IPS-20b (cell line): Measurements from ENCODE around the gene VAC14.

Source experiments
- H3K27ac ChIP-seq: one replicate; pipeline ENCODE4 v1.5.1; 2013; ENCODE audit warnings: low read length
- H3K27me3 ChIP-seq: 2 replicates; pipeline ENCODE4 v1.6.1; 2013; ENCODE audit warnings: mild to moderate bottlenecking, low read length, inconsistent platforms; ENCODE audit not compliant: insufficient read depth
- H3K36me3 ChIP-seq: 2 replicates; pipeline ENCODE4 v1.6.1; 2013; ENCODE audit warnings: low read depth, mild to moderate bottlenecking, inconsistent platforms, low read length, moderate library complexity; ENCODE audit not compliant: insufficient read depth
- H3K4me1 ChIP-seq: 2 replicates; pipeline ENCODE4 v1.6.1; 2013; ENCODE audit warnings: mild to moderate bottlenecking, control low read depth, inconsistent platforms, low read length, moderate library complexity; ENCODE audit not compliant: insufficient read depth
- H3K4me3 ChIP-seq: 2 replicates; pipeline ENCODE4 v1.5.1; 2013; ENCODE audit warnings: mild to moderate bottlenecking, low read length, inconsistent platforms
- H3K9ac ChIP-seq: 2 replicates; pipeline ENCODE4 v1.6.1; 2013; ENCODE audit warnings: low read depth, mild to moderate bottlenecking, inconsistent platforms, low read length, moderate library complexity
- H3K9me3 ChIP-seq: 2 replicates; pipeline ENCODE4 v1.6.1; 2013; ENCODE audit warnings: mild to moderate bottlenecking, low read depth, low read length, inconsistent platforms; ENCODE audit not compliant: insufficient read depth

The VAC14 gene

DNA sequence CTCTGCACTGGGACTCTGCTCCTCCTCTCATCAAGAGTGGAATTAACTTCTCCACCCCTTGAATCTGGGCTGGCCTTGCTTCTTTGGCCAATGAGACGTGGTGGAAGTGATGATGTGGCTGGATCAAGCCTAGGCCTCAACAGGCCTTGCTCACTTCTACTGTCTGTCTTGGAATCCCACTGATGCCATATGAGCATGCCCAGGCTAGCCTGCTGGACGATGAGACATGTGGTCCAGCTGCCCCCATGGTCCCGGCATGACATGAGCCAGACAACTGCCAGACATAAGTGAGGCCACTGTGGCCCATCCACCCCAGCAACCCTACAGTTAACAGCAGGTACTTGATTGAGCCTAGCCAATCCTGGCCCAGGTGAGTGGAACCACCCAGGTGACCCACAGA, 18.7 kb downstream of the VAC14 start:
- no peaks in the 10 kb centered on the region for H3K27me3 ChIP-seq
- H3K4me3 ChIP-seq = no peak overlapping the region
- peaks cover 80% of the 10 kb centered on the region for H3K36me3 ChIP-seq
- no peaks in the 10 kb centered on the region for H3K9me3 ChIP-seq
- no peak overlapping the region for H3K27ac ChIP-seq
- no peaks in the 10 kb centered on the region for H3K4me1 ChIP-seq
- H3K9ac ChIP-seq = no peak overlapping the region

DNA sequence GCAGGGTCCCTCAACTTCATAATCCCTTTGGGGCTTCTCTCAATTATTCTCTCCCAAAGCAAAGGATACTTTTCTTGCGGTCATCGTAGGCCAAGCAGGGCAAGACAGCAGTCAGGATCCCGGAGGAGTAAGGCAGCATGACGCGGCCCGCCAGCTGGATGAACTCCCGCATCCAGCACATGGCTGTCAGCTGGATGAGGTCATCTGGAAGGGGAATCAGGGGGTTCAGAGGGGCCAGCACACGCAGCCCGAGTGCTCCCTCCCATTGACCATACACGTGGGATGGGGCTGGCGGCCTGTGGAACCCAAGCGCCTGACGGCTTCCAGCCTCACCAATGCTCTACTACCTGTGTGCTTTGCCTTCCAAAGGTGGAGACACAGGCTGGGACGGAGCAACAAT, 19.2 kb downstream of the VAC14 start:
- H3K4me1 ChIP-seq = no peaks in the 10 kb centered on the region
- H3K9ac ChIP-seq = no peak overlapping the region
- peaks cover 82% of the 10 kb centered on the region for H3K36me3 ChIP-seq
- no peaks in the 10 kb centered on the region for H3K27me3 ChIP-seq
- H3K4me3 ChIP-seq = no peak overlapping the region
- H3K27ac ChIP-seq = no peak overlapping the region
- no peaks in the 10 kb centered on the region for H3K9me3 ChIP-seq

GRCh38 chr16:70780546-70780945, 20.4 kb downstream of the VAC14 start:
- H3K36me3 ChIP-seq = peaks cover 80% of the 10 kb centered on the region
- no peak overlapping the region for H3K27ac ChIP-seq
- no peaks in the 10 kb centered on the region for H3K9me3 ChIP-seq
- no peak overlapping the region for H3K4me3 ChIP-seq
- H3K4me1 ChIP-seq = no peaks in the 10 kb centered on the region
- H3K9ac ChIP-seq = no peak overlapping the region
- no peaks in the 10 kb centered on the region for H3K27me3 ChIP-seq

GRCh38 chr16:70779361-70779760, 21.6 kb downstream of the VAC14 start:
- Histone ChIP-seq H3K4me1 (no peaks in the 10 kb centered on the region), H3K27ac (no peak overlapping the region), H3K36me3 (peaks cover 69% of the 10 kb centered on the region), H3K4me3 (no peak overlapping the region), H3K9ac (no peak overlapping the region), H3K27me3 (no peaks in the 10 kb centered on the region), H3K9me3 (no peaks in the 10 kb centered on the region)

GRCh38 chr16:70778901-70779309, 22.1 kb downstream of the VAC14 start:
- Histone ChIP-seq H3K4me1 (no peaks in the 10 kb centered on the region), H3K9ac (no peak overlapping the region), H3K4me3 (no peak overlapping the region), H3K9me3 (no peaks in the 10 kb centered on the region), H3K36me3 (peaks cover 69% of the 10 kb centered on the region), H3K27ac (no peak overlapping the region), H3K27me3 (no peaks in the 10 kb centered on the region)

GRCh38 chr16:70777973-70778406, 23.0 kb downstream of the VAC14 start:
- Histone ChIP-seq H3K4me1 (no peaks in the 10 kb centered on the region), H3K4me3 (no peak overlapping the region), H3K36me3 (peaks cover 64% of the 10 kb centered on the region), H3K9me3 (no peaks in the 10 kb centered on the region), H3K27ac (no peak overlapping the region), H3K27me3 (no peaks in the 10 kb centered on the region), H3K9ac (no peak overlapping the region)

DNA sequence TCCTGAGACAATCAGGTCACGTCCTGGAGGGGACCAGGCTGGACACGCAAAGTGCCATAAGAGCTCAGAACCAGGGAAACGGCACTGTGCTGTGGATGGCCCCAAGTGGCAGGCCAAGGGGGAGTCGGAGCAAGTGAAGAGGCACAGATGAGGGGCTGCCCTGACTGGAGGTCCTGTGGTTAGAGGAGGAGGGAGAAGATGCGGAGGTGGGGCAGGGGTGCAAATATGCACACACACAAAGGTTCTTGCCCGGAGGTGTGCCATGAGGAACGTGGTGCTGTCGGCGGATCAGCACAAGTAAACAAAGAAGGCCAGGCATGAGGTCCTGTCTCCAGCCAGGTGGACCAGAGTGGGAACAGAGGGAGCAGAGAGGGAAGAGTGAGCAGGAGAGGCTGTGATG, 23.5 kb downstream of the VAC14 start:
- Histone ChIP-seq H3K27ac (no peak overlapping the region), H3K9me3 (no peaks in the 10 kb centered on the region), H3K9ac (no peak overlapping the region), H3K4me3 (no peak overlapping the region), H3K36me3 (peaks cover 64% of the 10 kb centered on the region), H3K4me1 (no peaks in the 10 kb centered on the region), H3K27me3 (no peaks in the 10 kb centered on the region)

DNA sequence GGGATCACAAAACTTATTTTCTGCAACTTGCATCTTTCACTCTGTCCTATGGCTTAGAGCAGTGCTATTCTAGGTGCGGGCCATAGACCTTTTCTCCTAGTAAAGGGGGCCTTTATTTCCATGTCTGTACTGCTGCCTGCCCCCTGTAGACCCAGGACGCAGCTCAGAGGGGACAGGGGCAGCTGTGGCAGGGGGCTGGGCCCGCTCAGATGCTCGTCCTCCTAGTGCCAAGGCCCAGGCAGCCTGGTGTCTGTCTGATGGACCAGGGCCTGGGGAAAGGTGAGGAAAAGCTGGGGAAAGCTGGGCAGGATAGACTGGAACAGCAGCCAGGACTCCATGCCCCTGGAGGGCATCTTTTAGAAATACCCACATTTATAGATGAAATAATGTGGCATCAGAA, 25.6 kb downstream of the VAC14 start:
- H3K27me3 ChIP-seq = no peaks in the 10 kb centered on the region
- no peaks in the 10 kb centered on the region for H3K9me3 ChIP-seq
- H3K9ac ChIP-seq = no peak overlapping the region
- no peak overlapping the region for H3K27ac ChIP-seq
- no peak overlapping the region for H3K4me3 ChIP-seq
- H3K4me1 ChIP-seq = no peaks in the 10 kb centered on the region
- peaks cover 64% of the 10 kb centered on the region for H3K36me3 ChIP-seq

DNA sequence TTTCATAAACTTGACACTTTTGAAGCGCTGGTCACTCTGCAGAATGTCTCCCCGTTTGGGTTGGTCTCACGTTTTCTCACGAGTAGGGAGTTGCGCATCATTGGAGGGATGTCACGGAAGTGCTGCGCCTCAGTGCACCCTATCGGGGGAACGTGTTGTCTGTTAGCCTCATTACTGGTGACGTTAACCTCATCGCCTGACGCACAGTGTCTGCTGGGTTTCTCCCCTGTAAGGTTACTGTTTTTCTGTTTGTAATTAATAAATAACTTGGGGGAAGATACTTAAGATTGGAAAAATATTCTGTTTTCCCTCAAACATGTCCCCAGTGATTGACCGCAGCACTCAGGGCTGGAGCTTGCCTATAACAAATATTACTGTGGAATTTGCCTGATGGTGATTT, 26.7 kb downstream of the VAC14 start:
- Histone ChIP-seq H3K9me3 (no peaks in the 10 kb centered on the region), H3K36me3 (peaks cover 63% of the 10 kb centered on the region), H3K27me3 (no peaks in the 10 kb centered on the region), H3K4me1 (no peaks in the 10 kb centered on the region), H3K4me3 (no peak overlapping the region), H3K9ac (no peak overlapping the region), H3K27ac (no peak overlapping the region)

- no peak overlapping the region for H3K27ac ChIP-seq
Observed at GRCh38 chr16:70772493-70772892, 28.5 kb downstream of the VAC14 start.

DNA sequence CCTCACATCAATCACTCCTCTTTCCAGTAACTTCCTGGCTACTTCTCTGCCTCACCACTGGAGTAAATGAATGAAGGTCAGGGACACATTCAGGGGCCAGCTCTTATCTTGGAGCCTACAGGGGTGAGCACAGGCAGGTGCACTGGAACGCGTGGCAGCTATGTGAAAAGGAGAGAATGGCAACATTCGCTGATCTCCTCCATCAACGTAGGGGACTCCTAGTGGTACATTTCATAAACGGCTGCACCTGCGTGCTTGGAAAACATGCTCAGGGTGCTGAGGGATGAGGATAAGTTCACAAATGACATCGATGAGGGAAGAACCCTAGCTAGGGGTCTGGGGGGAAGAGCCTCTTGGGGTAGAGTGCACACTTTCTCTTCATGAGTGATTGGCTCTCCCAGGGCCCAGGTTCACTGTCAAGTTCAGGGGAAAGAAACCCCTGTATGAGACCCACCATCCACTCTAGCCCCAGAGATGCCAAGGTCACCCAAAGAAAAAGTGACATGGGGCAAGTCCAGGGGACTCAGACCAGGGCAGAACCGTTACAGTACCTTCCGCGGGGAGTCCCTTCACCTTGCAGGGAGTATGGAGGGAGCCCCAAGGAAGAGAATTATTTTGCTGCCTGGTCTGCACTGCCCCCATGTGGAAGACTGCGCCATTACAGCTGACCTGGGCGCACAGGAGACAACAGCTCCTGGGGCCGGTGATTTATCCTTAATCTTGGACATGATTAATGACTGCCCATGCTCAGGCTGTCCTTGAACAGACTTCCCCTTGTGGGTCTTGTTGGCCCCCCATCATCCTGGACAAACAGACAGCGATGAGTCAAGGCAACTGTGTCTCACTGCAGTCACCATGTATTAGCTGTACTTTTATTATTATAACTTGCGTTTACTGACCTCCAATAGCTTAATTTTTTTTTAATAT, 30.1 kb downstream of the VAC14 start:
- H3K4me3 ChIP-seq = no peak overlapping the region
- H3K9ac ChIP-seq = no peak overlapping the region
- no peaks in the 10 kb centered on the region for H3K9me3 ChIP-seq
- peaks cover 62% of the 10 kb centered on the region for H3K36me3 ChIP-seq
- no peak overlapping the region for H3K27ac ChIP-seq
- H3K27me3 ChIP-seq = no peaks in the 10 kb centered on the region
- H3K4me1 ChIP-seq = no peaks in the 10 kb centered on the region

More at GRCh38 chr16:70772493-70772892, 28.5 kb downstream of the VAC14 start:
- Histone ChIP-seq H3K9me3 (no peaks in the 10 kb centered on the region), H3K9ac (no peak overlapping the region), H3K36me3 (peaks cover 59% of the 10 kb centered on the region), H3K27me3 (no peaks in the 10 kb centered on the region), H3K4me1 (no peaks in the 10 kb centered on the region), H3K4me3 (no peak overlapping the region)

- Histone ChIP-seq H3K9me3 (no peaks in the 10 kb centered on the region), H3K36me3 (peaks cover 60% of the 10 kb centered on the region), H3K4me3 (no peak overlapping the region), H3K9ac (no peak overlapping the region), H3K4me1 (no peaks in the 10 kb centered on the region), H3K27me3 (no peaks in the 10 kb centered on the region), H3K27ac (no peak overlapping the region)
Observed at GRCh38 chr16:70770291-70770625, 30.7 kb downstream of the VAC14 start.
